HepG2 (cell line): ENCODE measurements around the gene DMRT1. TPM values are rescaled to one million over a fixed set of nuclear protein-coding genes. Genes with fewer than 3 reads are reported as not detected.

Experiments
- CSRNP1 ChIP-seq: sonication (generic); formaldehyde crosslinking; IDR thresholded peaks from 2 replicates; pipeline ENCODE4 v1.8.1; 2023; ENCODE audit warnings: mild to moderate bottlenecking, missing genetic modification reagents
- HNF1B ChIP-seq: sonication (generic); formaldehyde crosslinking; IDR thresholded peaks from 2 replicates; pipeline ENCODE4 v1.5.1; 2020; ENCODE audit warnings: mild to moderate bottlenecking, moderate library complexity, missing genetic modification reagents
- SIX1 ChIP-seq: sonication (generic); formaldehyde crosslinking; IDR thresholded peaks from 2 replicates; pipeline ENCODE4 v1.4.0; 2020; ENCODE audit warnings: missing genetic modification reagents, borderline replicate concordance
- STAT6 ChIP-seq: sonication (generic); formaldehyde crosslinking; IDR thresholded peaks from 2 replicates; pipeline ENCODE4 v1.4.0; 2020; ENCODE audit warnings: missing genetic modification reagents, mild to moderate bottlenecking, borderline replicate concordance
- ZMYM2 ChIP-seq: sonication (generic); formaldehyde crosslinking; IDR thresholded peaks from 2 replicates; pipeline ENCODE4 v1.8.0; 2022; ENCODE audit warnings: mild to moderate bottlenecking, missing genetic modification reagents
- polyA plus RNA-seq, 8 experiments: library from polyadenylated mRNA; depleted of rRNA in 3 of 8; stranded (reverse) in 7 of 8; unstranded in 1 of 8; fragments of >200 nt; fragmentation: Illumina TruSeq in 4 of 8; extraction: Trizol in 4 of 8; gene quantifications; 2 replicates each; pipeline versions ENCODE4 v1.2.1 to v1.2.3, GENCODE V29; 2011 to 2016; ENCODE audit warnings: low read depth in 4 of 8, missing spikeins in 1 of 8, mixed read lengths in 1 of 8; ENCODE audit not compliant: insufficient read depth in 1 of 8
- total RNA-seq, 5 experiments: library from RNA; depleted of rRNA; stranded (reverse); fragments of >200 nt; fragmentation: Illumina TruSeq; extraction: Trizol; gene quantifications; 2 replicates each; pipeline ENCODE4 v1.2.3, GENCODE V29; 2016; ENCODE audit warnings: low read depth in 1 of 5

DMRT1 gene
- total and polyA plus RNA-seq, 2 of the 13 experiments (the other 11 are each of a cell fraction or from before 2014, with no cell fraction given): not detected

- TF ChIP-seq STAT6 (CRISPR knock-in tag): no peak
- no peak for TF ChIP-seq SIX1 (CRISPR knock-in tag)
- no peak for TF ChIP-seq CSRNP1 (CRISPR knock-in tag)
- no peak for TF ChIP-seq HNF1B (CRISPR knock-in tag)
- no peak for TF ChIP-seq ZMYM2
Measured at GRCh38 chr9:995781-996180, 154.3 kb downstream of the DMRT1 start (continued).
